GM18502 (cell line): Measurements from ENCODE around the gene CRCP.

ENCODE experiments used
- ATAC-seq: cut with Tn5 transposase; IDR thresholded peaks from one replicate; pipeline ENCODE4 v1.9.1; 2021; ENCODE audit warnings: mild to moderate bottlenecking; ENCODE audit not compliant: unreplicated experiment, poor library complexity

The CRCP gene

DNA sequence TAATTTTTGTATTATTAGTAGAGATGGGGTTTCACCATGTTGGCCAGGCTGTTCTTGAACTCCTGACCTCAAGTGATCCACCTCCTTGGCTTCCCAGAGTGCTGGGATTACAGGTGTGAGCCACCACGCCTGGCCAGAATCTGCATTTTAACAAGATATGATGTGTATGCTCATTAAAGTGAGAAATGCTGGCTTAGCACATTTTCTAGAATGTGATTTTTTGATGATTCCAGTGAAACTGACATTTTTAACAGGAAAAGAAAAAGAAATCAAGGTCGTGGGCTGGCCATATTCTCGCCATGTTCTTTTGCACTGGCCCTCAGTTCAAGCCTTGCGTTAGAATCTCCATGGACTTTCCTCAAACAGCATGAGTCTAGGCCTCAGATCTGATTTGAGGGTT, 72.3 kb downstream of the CRCP start:
- ATAC-seq, result no peak

DNA sequence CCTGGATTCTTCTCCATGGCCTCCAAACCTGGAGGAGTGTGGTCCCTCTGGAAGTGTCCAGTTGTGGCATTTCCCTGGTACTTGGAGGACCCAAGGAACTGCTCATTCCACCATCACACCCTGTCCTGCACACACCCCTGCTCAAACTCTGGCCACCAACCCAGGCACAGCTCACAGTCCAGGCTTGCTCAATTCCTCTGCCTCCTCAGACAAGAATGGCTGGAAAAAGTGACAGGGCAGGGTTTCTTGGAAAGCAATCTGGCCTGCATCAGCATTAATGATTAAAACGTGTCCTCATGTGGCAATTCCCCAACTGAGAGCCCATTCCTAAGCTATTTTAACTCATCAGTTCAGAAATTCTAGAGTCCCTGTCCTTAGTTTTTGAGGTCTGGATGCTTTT, 73.3 kb downstream of the CRCP start:
- ATAC-seq, result no peak

DNA sequence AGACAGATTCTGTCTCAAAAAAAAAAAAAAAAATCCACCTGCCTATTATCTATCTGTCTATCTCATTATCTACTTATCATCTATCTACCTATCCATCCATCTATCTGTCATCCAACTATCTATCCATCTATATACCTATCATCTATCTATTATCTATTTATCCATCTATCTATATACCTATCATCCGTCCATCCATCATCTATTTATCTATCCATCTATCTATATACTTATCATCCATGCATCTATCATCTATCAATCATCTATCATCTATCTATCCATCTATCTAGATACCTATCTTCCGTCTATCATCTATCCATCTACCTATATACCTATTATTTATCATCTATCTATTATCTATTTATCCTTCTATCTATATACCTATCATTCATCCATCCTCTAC, 74.0 kb downstream of the CRCP start:
- ATAC-seq, result no peak

DNA sequence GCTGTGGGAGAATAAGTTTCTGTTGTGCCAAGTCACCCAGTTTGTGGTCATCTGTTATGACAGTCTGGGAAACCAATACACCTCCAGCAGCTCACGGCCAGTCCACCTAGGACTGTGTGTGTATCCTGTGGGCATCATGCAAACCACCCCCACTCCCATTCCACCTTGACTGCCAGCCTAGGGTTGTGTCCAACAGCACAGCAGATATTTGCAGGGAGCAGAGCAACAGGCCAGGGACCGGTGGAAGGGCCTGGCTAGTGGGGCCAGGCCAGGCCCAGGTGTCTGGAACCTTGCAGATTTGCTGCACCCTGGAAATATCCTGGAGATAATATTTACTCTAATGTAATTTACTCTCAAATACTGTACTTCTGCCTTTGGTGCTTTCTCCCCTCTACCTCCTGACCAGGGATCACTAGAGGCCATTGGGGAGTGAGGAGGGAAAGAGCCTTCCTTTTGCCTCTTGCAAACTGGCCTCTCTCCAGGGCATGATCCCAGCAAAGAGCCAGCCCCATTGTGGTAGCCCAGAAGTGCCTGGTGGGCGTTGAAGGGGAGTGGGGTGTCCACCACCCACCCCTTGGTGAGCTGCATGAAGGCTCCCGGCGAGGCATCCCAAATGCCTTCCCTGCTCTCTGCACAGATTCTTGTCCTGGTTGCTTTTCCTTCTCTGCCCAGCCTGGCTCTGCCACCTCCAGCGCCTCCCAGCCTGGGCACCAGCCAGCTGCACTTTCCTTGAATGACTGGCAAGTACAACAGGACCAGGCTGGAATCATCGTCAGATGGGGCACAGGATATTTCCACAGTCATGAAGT, 75.3 kb downstream of the CRCP start:
- no peak for ATAC-seq

DNA sequence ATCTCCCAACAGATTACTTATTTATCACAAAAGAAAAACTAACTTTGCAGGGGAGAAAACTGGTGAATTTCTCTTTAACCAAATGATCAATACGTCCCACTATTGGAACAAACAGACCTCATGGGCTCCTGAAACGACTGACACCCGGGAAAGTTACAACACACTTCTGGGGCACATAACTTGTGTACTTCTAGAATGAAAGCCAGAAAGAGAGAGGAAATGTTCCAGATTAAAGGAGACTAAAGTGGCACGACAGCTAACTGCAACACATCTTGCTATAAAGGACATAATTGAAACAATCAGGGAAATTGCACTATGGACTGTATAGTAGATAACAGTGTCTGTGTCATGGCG, 75.8 kb downstream of the CRCP start:
- no peak for ATAC-seq

DNA sequence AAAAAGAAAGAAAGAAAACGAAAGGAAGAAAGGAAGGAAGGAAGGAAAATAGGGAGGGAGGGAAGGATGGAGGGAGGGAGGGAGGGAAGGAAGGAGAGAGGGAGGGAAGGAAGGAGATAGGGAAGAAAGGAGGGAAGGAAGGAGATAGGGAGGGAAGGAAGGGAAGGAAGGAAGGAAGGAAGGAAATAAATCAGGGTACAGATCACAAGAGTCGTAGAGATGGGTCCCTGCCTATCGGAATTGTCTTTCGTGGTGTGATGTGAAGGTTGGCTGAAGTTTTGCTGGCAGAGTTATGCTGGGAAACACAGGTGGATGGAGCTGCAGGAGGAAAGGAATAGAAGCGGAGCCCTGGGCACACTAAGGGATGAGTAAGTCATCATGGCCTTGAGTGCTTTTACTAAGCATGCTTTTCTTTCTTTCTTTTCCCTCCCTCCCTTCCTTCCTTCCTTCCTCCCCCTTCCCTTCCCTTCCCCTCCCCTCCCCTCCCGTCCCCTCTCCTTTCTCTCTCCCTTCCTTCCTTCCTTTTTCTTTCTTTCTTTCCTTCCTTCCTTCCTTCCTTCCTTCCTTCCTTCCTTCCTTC, 78.6 kb downstream of the CRCP start:
- no peak for ATAC-seq

DNA sequence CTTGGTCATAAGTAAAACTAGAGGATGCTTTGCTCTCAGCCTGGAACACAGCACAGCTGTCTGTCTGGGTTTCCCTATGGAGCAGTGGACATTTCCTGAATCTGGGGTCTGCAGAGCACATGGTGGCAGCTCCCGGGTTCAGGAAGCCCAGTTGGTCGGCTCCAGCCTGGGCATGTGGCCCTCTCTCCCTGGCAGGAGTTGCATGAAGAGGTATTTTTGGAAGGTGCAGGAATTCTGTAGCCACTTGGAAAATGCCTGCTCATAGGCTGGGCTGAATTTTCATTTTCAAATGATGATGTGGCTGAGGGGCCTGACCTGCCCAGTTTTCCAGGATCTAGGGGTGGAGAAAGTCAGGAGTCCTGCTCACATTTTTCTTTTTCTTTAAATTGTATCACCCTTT, 83.8 kb downstream of the CRCP start:
- no peak for ATAC-seq

DNA sequence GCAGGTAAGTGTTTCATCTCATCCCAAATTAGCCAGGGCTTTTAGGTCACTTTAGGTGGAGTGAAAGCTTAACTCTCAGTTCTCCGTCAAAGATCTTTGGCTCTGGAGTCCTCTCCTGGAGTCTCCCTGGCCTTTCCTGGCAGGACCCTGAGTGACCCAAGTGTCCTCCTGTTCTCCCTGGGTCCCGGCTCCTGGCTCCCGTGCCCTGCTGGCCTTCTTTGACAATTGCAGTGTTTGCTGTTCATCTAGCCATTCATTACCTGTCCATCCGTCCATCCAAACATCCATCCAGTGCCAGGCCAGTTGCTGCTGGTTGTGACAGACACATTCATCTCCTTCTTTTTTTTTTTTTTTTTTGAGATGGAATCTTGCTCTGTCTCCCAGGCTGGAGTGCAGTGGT, 84.3 kb downstream of the CRCP start:
- ATAC-seq, result no peak

DNA sequence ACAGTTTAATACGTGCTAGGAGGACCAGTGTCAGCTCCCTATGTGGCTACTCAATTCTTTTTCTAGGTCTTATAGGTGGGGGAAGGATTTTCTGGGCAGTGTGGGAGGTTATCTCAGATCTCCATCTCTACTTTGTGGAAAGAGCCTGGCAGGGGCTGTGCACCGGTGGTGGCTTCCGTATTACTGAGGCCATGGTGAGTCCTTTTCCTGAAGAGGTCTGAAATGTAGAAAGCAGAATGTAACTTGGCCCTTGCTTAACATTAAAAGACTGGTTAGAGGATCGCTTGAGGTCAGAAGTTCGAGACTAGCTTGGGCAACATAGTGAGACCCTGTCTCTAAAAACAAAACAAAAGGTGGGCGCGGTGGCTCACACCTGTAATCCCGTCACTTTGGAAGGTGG, 87.8 kb downstream of the CRCP start:
- no peak for ATAC-seq
